Measurements from ENCODE around the gene SYNPO2.
"Not testable (repeated sequence)": the region's sequence is repeated elsewhere in the genome, so short reads cannot be mapped to it uniquely, and the experiment has no call there.

SYNPO2 gene

GRCh38 chr4:119010909-119011606 lies 122.4 kb downstream of the SYNPO2 start:
- DNase-seq (ENCODE audit: insufficient read length) (no peak), FAIRE-seq (no peak)
- TF ChIP-seq TAF1 (IDR thresholded peaks at IDR 0.05; ENCODE audit: borderline replicate concordance, low read depth, low read length), result no peak
- TF ChIP-seq POLR2AphosphoS5 (IDR thresholded peaks at IDR 0.05; ENCODE audit: low read depth, low read length), result no peak
- no peak for TF ChIP-seq POLR2A (IDR thresholded peaks at IDR 0.05; ENCODE audit: low read depth, low read length)

DNA sequence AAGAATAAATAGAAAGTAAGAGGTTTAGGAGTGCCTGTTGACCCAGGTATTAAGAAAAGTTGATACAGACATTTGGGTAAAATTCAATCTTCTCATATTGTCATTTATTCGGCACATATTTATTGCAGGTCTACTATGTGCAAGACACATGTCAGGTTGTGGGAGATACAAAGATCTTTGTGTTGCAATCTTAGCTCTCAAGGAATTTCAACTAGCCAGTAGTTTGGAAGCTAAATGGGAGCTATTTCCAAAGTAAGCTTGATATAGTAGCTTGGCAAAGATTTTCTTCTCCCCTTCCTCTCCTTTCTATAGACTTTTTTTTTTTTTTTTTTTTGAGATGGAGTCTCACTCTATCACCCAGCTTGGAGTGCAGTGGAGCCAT lies 122.9 kb downstream of the SYNPO2 start:
- TF ChIP-seq POLR2A (IDR thresholded peaks at IDR 0.05; ENCODE audit: low read depth, low read length) (no peak), POLR2AphosphoS5 (IDR thresholded peaks at IDR 0.05; ENCODE audit: low read depth, low read length) (no peak), TAF1 (IDR thresholded peaks at IDR 0.05; ENCODE audit: borderline replicate concordance, low read depth, low read length) (no peak)
- no peak for FAIRE-seq
- no peak for DNase-seq (ENCODE audit: insufficient read length)

DNA sequence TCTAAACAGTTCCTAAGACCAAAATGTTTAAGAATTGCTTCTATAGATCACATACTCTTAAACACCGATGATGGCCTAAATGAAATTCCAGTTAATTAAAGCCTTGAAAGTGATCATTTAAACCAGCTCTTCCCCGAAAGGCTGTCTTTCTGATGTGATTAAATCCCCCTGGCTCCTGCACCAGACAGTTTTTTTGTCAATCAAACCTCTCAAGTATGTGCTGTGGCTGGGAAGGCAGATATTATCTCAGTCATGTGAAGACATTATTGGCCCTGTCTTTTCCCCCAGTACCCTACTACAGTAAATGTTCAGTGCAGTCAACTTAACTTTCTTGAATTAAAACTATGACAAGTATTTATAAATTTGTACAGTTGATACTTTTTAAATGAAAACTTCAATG lies 126.0 kb downstream of the SYNPO2 start:
- FAIRE-seq (no peak), DNase-seq (ENCODE audit: insufficient read length) (no peak)
- no peak for TF ChIP-seq POLR2AphosphoS5 (IDR thresholded peaks at IDR 0.05; ENCODE audit: low read depth, low read length)
- TF ChIP-seq POLR2A (IDR thresholded peaks at IDR 0.05; ENCODE audit: low read depth, low read length), result no peak
- TF ChIP-seq TAF1 (IDR thresholded peaks at IDR 0.05; ENCODE audit: borderline replicate concordance, low read depth, low read length), result no peak

DNA sequence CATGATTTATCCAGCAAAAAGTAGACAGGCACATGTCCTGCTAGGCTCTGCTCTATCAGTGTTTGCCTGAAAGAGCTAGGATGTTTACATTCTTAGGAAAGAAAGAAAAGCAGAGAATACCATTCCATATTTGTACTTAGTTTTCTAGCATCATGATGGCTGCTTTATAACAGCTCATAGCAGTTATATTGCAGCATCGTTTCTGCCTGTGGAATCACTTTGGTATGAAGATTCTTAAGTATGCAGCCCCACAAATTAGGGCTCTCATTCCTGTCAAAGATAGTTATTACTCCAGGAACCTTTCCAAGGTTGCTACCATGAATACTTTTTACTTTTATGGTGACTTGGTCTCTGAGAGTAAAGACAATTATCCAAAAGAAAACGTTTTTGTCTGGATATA lies 128.0 kb downstream of the SYNPO2 start:
- FAIRE-seq, result no peak
- DNase-seq (ENCODE audit: insufficient read length), result no peak

GRCh38 chr4:119017636-119018035 lies 129.0 kb downstream of the SYNPO2 start:
- TF ChIP-seq TAF1 (IDR thresholded peaks at IDR 0.05; ENCODE audit: borderline replicate concordance, low read depth, low read length) (no peak), POLR2AphosphoS5 (IDR thresholded peaks at IDR 0.05; ENCODE audit: low read depth, low read length) (no peak), POLR2A (IDR thresholded peaks at IDR 0.05; ENCODE audit: low read depth, low read length) (no peak)
- DNase-seq (ENCODE audit: insufficient read length) (no peak), FAIRE-seq (no peak)

More for the DNA sequence above, 128.0 kb downstream of the SYNPO2 start:
- TF ChIP-seq TAF1 (IDR thresholded peaks at IDR 0.05; ENCODE audit: borderline replicate concordance, low read depth, low read length) (no peak), POLR2AphosphoS5 (IDR thresholded peaks at IDR 0.05; ENCODE audit: low read depth, low read length) (no peak), POLR2A (IDR thresholded peaks at IDR 0.05; ENCODE audit: low read depth, low read length) (no peak)

DNA sequence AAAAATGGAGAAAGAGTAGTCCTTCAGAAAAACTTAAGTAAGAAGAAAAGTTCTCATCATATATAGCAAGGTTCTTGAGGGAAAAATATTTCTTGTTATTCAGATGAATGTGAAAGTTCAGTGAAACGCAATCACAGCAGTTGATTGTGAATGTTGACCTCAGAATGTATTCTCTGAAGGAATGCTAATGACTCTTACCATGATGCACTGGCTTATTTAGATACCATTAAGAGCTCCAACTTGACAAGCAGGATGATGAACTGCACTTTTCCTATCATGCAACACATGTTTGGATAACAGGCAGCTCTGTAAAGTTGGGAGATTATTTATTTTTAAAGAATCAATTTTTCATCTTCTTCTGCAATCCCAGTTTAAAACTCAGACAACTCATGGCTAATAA lies 131.5 kb downstream of the SYNPO2 start:
- no peak for TF ChIP-seq TAF1 (IDR thresholded peaks at IDR 0.05; ENCODE audit: borderline replicate concordance, low read depth, low read length)
- no peak for TF ChIP-seq POLR2A (IDR thresholded peaks at IDR 0.05; ENCODE audit: low read depth, low read length)
- no peak for TF ChIP-seq POLR2AphosphoS5 (IDR thresholded peaks at IDR 0.05; ENCODE audit: low read depth, low read length)
- DNase-seq (ENCODE audit: insufficient read length) (no peak), FAIRE-seq (no peak)

- DNase-seq (ENCODE audit: insufficient read length); FAIRE-seq: not testable (repeated sequence)
Measured at GRCh38 chr4:119022520-119022919, 133.9 kb downstream of the SYNPO2 start.

- DNase-seq (ENCODE audit: insufficient read length) (no peak), FAIRE-seq (no peak)
- TF ChIP-seq TAF1 (IDR thresholded peaks at IDR 0.05; ENCODE audit: borderline replicate concordance, low read depth, low read length) (no peak), POLR2A (IDR thresholded peaks at IDR 0.05; ENCODE audit: low read depth, low read length) (no peak), POLR2AphosphoS5 (IDR thresholded peaks at IDR 0.05; ENCODE audit: low read depth, low read length) (no peak)
Measured at GRCh38 chr4:119024102-119024501, 135.4 kb downstream of the SYNPO2 start.

- DNase-seq (ENCODE audit: insufficient read length), result no peak
- TF ChIP-seq POLR2A (IDR thresholded peaks at IDR 0.05; ENCODE audit: low read depth, low read length) (no peak), POLR2AphosphoS5 (IDR thresholded peaks at IDR 0.05; ENCODE audit: low read depth, low read length) (no peak), TAF1 (IDR thresholded peaks at IDR 0.05; ENCODE audit: borderline replicate concordance, low read depth, low read length) (no peak)
- no peak for FAIRE-seq
Measured at GRCh38 chr4:119025420-119025819, 136.8 kb downstream of the SYNPO2 start.

GRCh38 chr4:119025916-119026661 lies 137.4 kb downstream of the SYNPO2 start:
- TF ChIP-seq TAF1 (IDR thresholded peaks at IDR 0.05; ENCODE audit: borderline replicate concordance, low read depth, low read length) (no peak), POLR2A (IDR thresholded peaks at IDR 0.05; ENCODE audit: low read depth, low read length) (no peak), POLR2AphosphoS5 (IDR thresholded peaks at IDR 0.05; ENCODE audit: low read depth, low read length) (no peak)
- DNase-seq (ENCODE audit: insufficient read length) (no peak), FAIRE-seq (no peak)

GRCh38 chr4:119026662-119027444 lies 138.2 kb downstream of the SYNPO2 start:
- FAIRE-seq (no peak), DNase-seq (ENCODE audit: insufficient read length) (no peak)
- TF ChIP-seq POLR2A (IDR thresholded peaks at IDR 0.05; ENCODE audit: low read depth, low read length), result no peak
- no peak for TF ChIP-seq POLR2AphosphoS5 (IDR thresholded peaks at IDR 0.05; ENCODE audit: low read depth, low read length)
- TF ChIP-seq TAF1 (IDR thresholded peaks at IDR 0.05; ENCODE audit: borderline replicate concordance, low read depth, low read length), result no peak
